ENCODE measurements around the gene BIRC3. TPM values are rescaled to one million over a fixed set of nuclear protein-coding genes. Genes with fewer than 3 reads are reported as not detected.

The BIRC3 gene
- polyA plus RNA-seq, 1 donor from 2014 or later: not detected

DNA sequence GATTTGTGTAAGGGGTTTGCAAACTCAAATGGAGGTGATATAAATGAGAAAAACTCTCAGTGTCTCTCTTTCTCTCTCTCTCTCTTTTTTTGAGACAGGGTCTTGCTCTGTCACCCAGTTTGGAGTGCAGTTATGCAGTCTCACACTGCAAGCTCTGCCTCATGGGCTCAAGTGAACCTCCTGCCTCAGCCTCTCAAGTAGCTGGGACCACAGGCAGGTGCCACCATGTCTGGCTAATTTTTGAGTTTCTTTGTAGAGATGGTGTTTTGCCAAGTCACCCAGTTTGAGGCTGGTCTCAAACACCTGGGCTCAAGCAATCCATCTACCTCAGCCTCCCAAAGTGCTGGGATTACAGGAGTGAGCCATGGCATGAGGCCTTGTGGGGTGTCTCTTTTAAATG lies 2.9 kb downstream of the BIRC3 start:
- no peak overlapping the region for H3K4me2 ChIP-seq (ENCODE audit: low read length)
- no peaks in the 10 kb centered on the region for H3F3A ChIP-seq (ENCODE audit: insufficient read depth, low read length, poor library complexity, severe bottlenecking)
- no peaks in the 10 kb centered on the region for H3K79me2 ChIP-seq (replicated peaks; ENCODE audit: insufficient read depth, low read length)
- H3K9me3 ChIP-seq (ENCODE audit: low read length): no peaks in the 10 kb centered on the region
- H3K9me2 ChIP-seq (ENCODE audit: insufficient read depth, low read length): no peaks in the 10 kb centered on the region
- no peak overlapping the region for H3K27ac ChIP-seq (ENCODE audit: low read length)
- TF ChIP-seq, protein P1, sequence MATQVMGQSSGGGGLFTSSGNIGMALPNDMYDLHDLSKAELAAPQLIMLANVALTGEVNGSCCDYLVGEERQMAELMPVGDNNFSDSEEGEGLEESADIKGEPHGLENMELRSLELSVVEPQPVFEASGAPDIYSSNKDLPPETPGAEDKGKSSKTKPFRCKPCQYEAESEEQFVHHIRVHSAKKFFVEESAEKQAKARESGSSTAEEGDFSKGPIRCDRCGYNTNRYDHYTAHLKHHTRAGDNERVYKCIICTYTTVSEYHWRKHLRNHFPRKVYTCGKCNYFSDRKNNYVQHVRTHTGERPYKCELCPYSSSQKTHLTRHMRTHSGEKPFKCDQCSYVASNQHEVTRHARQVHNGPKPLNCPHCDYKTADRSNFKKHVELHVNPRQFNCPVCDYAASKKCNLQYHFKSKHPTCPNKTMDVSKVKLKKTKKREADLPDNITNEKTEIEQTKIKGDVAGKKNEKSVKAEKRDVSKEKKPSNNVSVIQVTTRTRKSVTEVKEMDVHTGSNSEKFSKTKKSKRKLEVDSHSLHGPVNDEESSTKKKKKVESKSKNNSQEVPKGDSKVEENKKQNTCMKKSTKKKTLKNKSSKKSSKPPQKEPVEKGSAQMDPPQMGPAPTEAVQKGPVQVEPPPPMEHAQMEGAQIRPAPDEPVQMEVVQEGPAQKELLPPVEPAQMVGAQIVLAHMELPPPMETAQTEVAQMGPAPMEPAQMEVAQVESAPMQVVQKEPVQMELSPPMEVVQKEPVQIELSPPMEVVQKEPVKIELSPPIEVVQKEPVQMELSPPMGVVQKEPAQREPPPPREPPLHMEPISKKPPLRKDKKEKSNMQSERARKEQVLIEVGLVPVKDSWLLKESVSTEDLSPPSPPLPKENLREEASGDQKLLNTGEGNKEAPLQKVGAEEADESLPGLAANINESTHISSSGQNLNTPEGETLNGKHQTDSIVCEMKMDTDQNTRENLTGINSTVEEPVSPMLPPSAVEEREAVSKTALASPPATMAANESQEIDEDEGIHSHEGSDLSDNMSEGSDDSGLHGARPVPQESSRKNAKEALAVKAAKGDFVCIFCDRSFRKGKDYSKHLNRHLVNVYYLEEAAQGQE (IDR thresholded peaks at IDR 0.05; ENCODE audit: borderline replicate concordance): no peak
- TF ChIP-seq POLR2AphosphoS5 (IDR thresholded peaks at IDR 0.05) (no peak), MXI1 (conservative IDR thresholded peaks at IDR 0.05; ENCODE audit: poor library complexity, severe bottlenecking) (no peak)
- H3K27me3 ChIP-seq (ENCODE audit: insufficient read depth, low read depth, low read length): peaks cover 7% of the 10 kb centered on the region
- H4K20me1 ChIP-seq (ENCODE audit: insufficient read depth): no peaks in the 10 kb centered on the region
- H3K9ac ChIP-seq (ENCODE audit: low read length): no peak overlapping the region
- no peak overlapping the region for H2AFZ ChIP-seq (ENCODE audit: low read depth, low read length)
- H3K36me3 ChIP-seq (ENCODE audit: insufficient read depth, low read length): no peaks in the 10 kb centered on the region
- no peak overlapping the region for H3K4me3 ChIP-seq (ENCODE audit: low read length)

DNA sequence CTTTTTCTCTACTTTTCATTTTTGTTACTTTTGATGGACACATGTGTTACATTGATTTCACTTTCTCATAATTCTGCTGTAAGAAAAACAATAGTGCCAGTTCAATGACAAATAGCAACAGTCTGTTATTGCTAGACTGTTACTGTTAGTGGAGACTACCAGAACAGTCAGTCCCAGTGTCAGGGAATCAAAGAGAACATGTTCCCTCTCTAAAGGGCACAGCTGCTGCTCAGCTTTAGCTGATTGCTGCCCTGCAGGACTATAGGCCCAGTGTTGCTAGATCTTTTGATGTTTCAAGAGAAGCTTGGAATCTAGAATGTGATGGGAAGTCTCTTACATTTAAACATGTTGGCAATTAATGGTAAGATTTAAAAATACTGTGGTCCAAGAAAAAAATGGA lies 3.4 kb downstream of the BIRC3 start:
- no peak overlapping the region for H3K27ac ChIP-seq (ENCODE audit: low read length)

More for the DNA sequence above, 3.4 kb downstream of the BIRC3 start:
- TF ChIP-seq, protein P1 (IDR thresholded peaks at IDR 0.05; ENCODE audit: borderline replicate concordance): no peak
- TF ChIP-seq POLR2AphosphoS5 (IDR thresholded peaks at IDR 0.05) (no peak), SMC3 (conservative IDR thresholded peaks at IDR 0.05; ENCODE audit: poor library complexity) (no peak), EP300 (conservative IDR thresholded peaks at IDR 0.05; ENCODE audit: poor library complexity, severe bottlenecking) (no peak), EZH2 (IDR thresholded peaks at IDR 0.05; ENCODE audit: borderline replicate concordance, insufficient read depth, low read length, poor library complexity, severe bottlenecking) (no peak), RAD21 (conservative IDR thresholded peaks at IDR 0.05) (no peak), TAF1 (IDR thresholded peaks at IDR 0.05; ENCODE audit: low read depth) (no peak), MXI1 (conservative IDR thresholded peaks at IDR 0.05; ENCODE audit: poor library complexity, severe bottlenecking) (no peak)
- TF ChIP-seq, protein P2, sequence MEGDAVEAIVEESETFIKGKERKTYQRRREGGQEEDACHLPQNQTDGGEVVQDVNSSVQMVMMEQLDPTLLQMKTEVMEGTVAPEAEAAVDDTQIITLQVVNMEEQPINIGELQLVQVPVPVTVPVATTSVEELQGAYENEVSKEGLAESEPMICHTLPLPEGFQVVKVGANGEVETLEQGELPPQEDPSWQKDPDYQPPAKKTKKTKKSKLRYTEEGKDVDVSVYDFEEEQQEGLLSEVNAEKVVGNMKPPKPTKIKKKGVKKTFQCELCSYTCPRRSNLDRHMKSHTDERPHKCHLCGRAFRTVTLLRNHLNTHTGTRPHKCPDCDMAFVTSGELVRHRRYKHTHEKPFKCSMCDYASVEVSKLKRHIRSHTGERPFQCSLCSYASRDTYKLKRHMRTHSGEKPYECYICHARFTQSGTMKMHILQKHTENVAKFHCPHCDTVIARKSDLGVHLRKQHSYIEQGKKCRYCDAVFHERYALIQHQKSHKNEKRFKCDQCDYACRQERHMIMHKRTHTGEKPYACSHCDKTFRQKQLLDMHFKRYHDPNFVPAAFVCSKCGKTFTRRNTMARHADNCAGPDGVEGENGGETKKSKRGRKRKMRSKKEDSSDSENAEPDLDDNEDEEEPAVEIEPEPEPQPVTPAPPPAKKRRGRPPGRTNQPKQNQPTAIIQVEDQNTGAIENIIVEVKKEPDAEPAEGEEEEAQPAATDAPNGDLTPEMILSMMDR (IDR thresholded peaks at IDR 0.05; ENCODE audit: poor library complexity, severe bottlenecking): no peak
- H3K9ac ChIP-seq (ENCODE audit: low read length): no peak overlapping the region
- no peaks in the 10 kb centered on the region for H3F3A ChIP-seq (ENCODE audit: insufficient read depth, low read length, poor library complexity, severe bottlenecking)
- no peak overlapping the region for H3K4me2 ChIP-seq (ENCODE audit: low read length)
- H3K9me2 ChIP-seq (ENCODE audit: insufficient read depth, low read length): no peaks in the 10 kb centered on the region
- no peaks in the 10 kb centered on the region for H4K20me1 ChIP-seq (ENCODE audit: insufficient read depth)
- H3K79me2 ChIP-seq (replicated peaks; ENCODE audit: insufficient read depth, low read length): no peaks in the 10 kb centered on the region
- peaks cover 7% of the 10 kb centered on the region for H3K27me3 ChIP-seq (ENCODE audit: insufficient read depth, low read depth, low read length)
- H3K36me3 ChIP-seq (ENCODE audit: insufficient read depth, low read length): no peaks in the 10 kb centered on the region
- H2AFZ ChIP-seq (ENCODE audit: low read depth, low read length): no peak overlapping the region
- H3K9me3 ChIP-seq (ENCODE audit: low read length): no peaks in the 10 kb centered on the region
- H3K4me3 ChIP-seq (ENCODE audit: low read length): no peak overlapping the region

All from neural cell (in vitro differentiated cells).